Activated CD4-positive, alpha-beta T cell treated with anti-CD3 and anti-CD28 coated beads for 1 hour (primary cell): ENCODE measurements around the gene C1orf167.

Experiments
- DNase-seq: peaks from one replicate; pipeline ENCODE4 v3.0.0-alpha.2; 2020

C1orf167 gene

GRCh38 chr1:11767922-11768704 lies 6.1 kb downstream of the C1orf167 start:
- DNase-seq, result no peak

GRCh38 chr1:11768821-11769220 lies 6.8 kb downstream of the C1orf167 start:
- DNase-seq, result no peak

DNA sequence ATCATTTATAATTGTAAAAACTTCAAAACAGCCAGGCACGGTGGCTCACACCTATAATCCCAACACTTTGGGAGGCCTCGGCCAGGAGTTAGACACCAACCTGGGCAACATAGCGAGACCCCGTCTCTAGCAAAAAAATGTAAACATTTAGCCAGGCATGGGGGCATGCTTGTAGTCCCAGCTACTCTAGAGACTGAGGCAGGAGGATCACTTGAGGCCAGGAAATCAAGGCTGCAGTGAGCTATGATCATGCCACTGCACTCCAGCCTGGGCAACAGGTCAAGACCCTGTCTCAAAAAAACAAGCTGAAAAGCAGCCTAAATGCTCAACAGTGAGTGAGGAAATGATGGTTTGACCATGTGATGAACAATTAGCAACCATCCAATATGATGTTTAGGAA lies 7.3 kb downstream of the C1orf167 start:
- no peak for DNase-seq

- DNase-seq, result no peak
Measured at GRCh38 chr1:11770011-11770410, 8.0 kb downstream of the C1orf167 start.

- DNase-seq, result no peak
Measured at GRCh38 chr1:11771481-11772043, 9.6 kb downstream of the C1orf167 start.

DNA sequence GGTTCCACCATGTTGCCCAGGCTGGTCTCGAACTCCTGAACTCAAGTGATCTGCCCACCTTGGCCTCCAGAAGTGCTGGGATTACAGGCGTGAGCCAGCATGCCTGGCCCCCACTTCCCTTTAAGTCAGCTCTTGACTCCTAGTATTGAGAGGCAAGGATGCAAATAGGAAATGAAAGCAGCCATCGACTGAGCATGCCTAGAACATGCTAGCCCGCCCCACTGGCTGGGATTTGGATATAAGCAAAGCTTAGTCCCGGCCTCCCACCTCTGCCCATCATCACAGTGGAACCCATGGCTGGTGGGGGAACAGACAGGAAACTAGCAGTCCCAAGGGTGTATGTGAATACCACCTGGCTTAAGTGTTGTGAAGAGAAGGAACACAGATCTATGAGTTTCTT lies 10.5 kb downstream of the C1orf167 start:
- DNase-seq, result no peak

DNA sequence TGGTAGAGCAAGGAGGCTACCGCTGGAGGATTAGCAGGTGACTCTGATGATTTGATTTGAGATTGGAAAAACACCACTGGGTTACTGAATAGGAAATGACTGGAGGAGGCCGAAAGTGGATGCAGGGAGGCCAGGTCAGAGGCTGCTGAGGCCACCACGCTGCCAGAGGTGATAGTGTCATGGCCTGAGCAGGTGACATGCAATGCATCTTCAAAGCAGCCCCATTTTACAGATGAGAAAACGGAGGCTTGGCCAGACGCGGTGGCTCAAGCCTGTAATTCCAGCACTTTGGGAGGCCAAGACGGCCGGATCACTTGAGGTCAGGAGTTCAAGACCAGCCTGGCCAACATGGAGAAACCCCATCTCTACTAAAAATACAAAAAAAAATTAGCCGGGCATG lies 12.8 kb downstream of the C1orf167 start:
- DNase-seq, result no peak

- DNase-seq, result no peak
Measured at GRCh38 chr1:11777658-11778322, 15.8 kb downstream of the C1orf167 start.

GRCh38 chr1:11778336-11778735 lies 16.3 kb downstream of the C1orf167 start:
- DNase-seq, result no peak

GRCh38 chr1:11778844-11779623 lies 17.0 kb downstream of the C1orf167 start:
- DNase-seq, result no peak

DNA sequence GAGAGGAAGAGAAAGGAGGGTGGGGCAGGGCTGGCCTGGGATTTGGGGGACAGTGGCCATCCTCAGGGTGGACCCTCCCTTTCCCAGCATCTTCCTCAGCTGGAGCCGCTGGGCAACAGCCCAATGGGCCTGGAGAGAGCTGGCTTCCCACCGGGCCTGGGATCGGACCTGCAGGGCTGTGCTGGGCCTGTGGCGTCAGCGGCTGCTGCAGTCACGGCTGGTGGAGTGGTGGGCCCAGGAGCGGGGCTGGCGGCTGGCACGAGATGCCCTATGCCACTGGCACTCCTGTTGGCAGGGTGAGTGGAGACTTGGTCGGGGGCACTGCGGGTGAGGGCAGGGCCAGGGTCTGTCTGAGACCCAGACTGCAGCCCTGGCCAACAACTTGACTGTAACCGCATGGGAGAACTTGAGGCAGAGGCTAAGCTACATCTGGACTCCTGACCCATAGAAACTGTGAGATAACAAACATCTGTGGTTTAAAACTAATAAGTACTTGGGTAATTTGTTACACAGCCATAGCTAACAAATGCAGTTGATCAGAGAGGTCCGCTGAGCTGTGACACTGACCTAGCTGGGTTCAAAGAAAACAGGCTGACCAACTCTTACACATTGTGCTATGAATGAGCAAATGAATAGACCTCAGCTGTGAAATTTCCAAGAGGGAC lies 17.9 kb downstream of the C1orf167 start:
- no peak for DNase-seq

DNA sequence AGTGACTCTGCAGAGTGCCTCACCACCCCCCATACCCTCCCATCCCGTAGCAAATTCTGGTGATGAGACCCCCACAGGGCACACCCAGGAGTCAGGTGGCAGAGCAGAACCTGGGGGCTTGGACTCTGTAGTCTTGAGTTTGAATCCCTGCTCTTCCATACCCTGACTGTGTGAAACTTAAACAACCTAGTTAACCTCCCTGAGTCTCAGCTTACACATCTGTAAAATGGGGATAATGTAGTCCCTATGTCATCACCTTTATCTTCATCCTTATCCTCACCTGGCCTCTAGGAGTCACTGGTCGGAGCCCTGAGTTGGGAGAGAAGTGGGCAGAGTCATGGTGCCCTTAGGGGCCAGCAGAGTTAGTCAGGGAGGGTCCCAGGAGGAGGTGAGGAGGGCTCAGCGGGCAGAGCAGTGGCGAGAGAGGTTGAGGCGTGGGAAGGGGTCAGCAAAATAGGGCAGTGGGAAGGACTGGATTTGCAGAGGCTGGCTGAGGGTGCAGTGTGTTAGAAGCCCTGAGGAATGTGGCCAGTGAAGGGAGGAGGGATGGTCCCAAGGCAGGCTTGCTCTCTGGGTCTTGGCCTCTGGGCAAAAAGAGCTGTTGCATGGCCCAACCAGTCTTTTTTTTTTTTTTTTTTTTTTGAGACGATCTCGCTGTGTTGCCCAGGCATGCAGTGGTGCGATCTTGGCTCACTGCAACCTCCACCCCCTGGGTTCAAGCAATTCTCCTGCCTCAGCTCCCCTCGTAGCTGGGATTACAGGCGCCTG lies 18.6 kb downstream of the C1orf167 start:
- no peak for DNase-seq

GRCh38 chr1:11781297-11781696 lies 19.3 kb downstream of the C1orf167 start:
- DNase-seq, result no peak

GRCh38 chr1:11782127-11782708 lies 20.2 kb downstream of the C1orf167 start:
- DNase-seq, result no peak

DNA sequence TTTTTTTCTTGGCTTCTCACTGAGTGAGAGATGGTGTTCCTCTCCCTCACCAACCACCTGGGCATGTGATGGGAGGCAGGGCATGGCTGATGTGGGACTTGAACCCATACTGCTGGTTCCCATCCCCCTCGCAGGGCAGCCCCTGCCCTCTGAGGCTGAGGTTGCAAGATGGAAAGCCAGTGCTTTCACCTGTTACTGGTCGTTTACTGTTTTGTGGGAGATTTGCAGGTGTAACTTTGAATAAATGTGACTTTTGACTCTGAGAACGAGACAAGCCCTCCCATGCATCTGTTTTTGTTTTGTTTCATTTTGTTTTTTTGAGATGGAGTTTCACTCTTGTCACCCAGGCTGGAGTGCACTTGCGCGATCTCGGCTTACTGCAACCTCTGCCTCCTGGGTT lies 21.6 kb downstream of the C1orf167 start:
- no peak for DNase-seq

- no peak for DNase-seq
Measured at GRCh38 chr1:11784256-11784992, 22.4 kb downstream of the C1orf167 start.

DNA sequence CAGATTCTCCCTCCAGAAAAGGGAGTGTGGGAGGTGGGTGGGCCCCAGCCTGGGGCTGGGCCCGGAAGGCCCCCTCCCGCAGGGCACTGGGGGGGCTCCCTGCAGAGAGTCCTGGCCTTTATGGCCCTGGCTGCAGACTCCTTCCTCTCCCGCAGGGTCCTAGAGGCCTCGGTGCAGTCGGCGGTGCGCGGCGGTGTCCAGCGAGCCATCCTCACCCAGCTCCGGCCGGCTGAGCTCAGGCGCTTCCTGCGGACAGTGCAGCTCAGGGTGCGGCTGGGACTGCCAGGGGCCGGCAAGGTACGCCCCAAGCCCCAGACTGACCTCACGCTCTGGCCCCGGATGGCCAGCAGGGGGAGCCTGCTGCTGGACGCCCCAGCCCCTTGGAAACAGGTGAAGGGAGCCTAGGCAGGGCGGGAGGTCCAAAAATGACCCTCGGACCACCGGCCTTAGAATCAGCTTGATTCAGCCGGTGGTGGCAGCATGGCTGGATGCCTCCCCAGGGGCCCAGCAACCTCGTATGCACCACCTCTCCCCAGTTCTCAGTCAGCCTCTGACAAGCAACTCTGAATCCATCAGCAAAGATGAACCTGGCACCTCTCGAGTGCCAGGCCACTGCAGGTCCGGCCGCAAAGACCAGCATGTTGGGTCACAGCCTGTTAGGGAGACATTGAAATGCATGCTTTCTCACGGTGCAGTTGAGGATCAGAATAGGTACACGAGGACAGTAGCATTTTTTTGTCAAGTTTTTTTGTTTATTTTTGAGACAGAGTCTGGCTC lies 23.2 kb downstream of the C1orf167 start:
- DNase-seq, result no peak

GRCh38 chr1:11786168-11786567 lies 24.2 kb downstream of the C1orf167 start:
- DNase-seq, result no peak

- DNase-seq, result no peak
Measured at GRCh38 chr1:11787251-11787803, 25.3 kb downstream of the C1orf167 start.
